Esophagus muscularis mucosa (tissue), 3 donors: ENCODE results near the gene TJP2.

Experiments used
- EP300 ChIP-seq: sonication (generic); formaldehyde crosslinking; IDR thresholded peaks from one replicate; pipeline ENCODE4 v1.6.1; 2017; ENCODE audit warnings: antibody characterized with exemption
- TF ChIP-seq, protein P1 (sequence below), 3 experiments: fragments of 200-600 bp in 2 of 3; fragments of 450-650 bp in 1 of 3; sonication (generic) in 2 of 3; IDR thresholded peaks; one replicate each; pipeline ENCODE4 v1.5.1; 2017 to 2019; ENCODE audit warnings: antibody characterized with exemption in 3 of 3, mild to moderate bottlenecking in 2 of 3, moderate library complexity in 1 of 3

DNA sequence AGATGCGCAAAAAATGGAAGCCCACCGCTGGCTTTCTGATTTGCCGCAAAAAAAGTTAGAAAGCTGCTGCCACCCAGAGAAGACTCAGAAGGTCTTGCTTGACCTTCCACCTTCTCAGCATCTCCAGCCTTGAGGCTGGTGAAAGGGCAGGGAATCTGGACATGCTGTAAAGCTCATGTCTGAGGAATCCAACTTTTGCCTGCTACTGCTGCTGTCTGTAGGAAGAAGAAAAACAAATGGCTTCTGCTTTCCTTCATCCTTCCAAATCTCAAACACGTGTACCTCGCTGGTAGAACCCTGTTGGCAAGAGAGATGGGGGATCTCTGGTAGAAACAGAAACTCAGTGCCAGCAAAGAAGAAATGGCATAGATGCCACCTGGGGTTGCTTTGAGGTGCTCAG is 10.2 kb downstream of the TJP2 start:
- TF ChIP-seq, protein P1, sequence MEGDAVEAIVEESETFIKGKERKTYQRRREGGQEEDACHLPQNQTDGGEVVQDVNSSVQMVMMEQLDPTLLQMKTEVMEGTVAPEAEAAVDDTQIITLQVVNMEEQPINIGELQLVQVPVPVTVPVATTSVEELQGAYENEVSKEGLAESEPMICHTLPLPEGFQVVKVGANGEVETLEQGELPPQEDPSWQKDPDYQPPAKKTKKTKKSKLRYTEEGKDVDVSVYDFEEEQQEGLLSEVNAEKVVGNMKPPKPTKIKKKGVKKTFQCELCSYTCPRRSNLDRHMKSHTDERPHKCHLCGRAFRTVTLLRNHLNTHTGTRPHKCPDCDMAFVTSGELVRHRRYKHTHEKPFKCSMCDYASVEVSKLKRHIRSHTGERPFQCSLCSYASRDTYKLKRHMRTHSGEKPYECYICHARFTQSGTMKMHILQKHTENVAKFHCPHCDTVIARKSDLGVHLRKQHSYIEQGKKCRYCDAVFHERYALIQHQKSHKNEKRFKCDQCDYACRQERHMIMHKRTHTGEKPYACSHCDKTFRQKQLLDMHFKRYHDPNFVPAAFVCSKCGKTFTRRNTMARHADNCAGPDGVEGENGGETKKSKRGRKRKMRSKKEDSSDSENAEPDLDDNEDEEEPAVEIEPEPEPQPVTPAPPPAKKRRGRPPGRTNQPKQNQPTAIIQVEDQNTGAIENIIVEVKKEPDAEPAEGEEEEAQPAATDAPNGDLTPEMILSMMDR (IDR thresholded peaks at IDR 0.05): no peak
- no peak for TF ChIP-seq EP300
